K562 (cell line): Measurements from ENCODE around the gene PAPOLB.

ENCODE experiments used
- ARNT ChIP-seq, 2 experiments: fragments of 450-650 bp; IDR thresholded peaks; 2 replicates each; pipeline ENCODE4 v1.6.1; 2016; ENCODE audit warnings: mild to moderate bottlenecking in 1 of 2
- E2F5 ChIP-seq: sonication (generic); formaldehyde crosslinking; IDR thresholded peaks from 2 replicates; pipeline ENCODE4 v1.8.0; 2022; ENCODE audit warnings: mild to moderate bottlenecking, missing genetic modification reagents
- EP300 ChIP-seq: IDR thresholded peaks from 2 replicates; pipeline ENCODE4 v1.6.1; 2012; ENCODE audit warnings: low read length, improper control_type of control experiment
- FOS ChIP-seq: IDR thresholded peaks from 3 replicates; pipeline ENCODE4 v1.6.1; 2011; ENCODE audit not compliant: insufficient read length; ENCODE audit errors: extremely low read depth
- HNRNPK ChIP-seq: fragments of 200-400 bp; formaldehyde crosslinking; IDR thresholded peaks from one replicate; pipeline ENCODE4 v1.6.1; 2018; ENCODE audit warnings: mild to moderate bottlenecking, low read depth, low read length; ENCODE audit not compliant: poor library complexity, severe bottlenecking
- NR2C1 ChIP-seq, 2 experiments: fragments of 450-650 bp; IDR thresholded peaks; 2 replicates each; pipeline ENCODE4 v1.6.1; 2017; ENCODE audit warnings: mild to moderate bottlenecking in 2 of 2, antibody characterized with exemption in 1 of 2, inconsistent platforms in 1 of 2, missing compliant biosample characterization in 1 of 2, missing genetic modification characterization in 1 of 2
- POLR2AphosphoS5 ChIP-seq: IDR thresholded peaks from 2 replicates; pipeline ENCODE4 v1.6.1; 2011; ENCODE audit warnings: mild to moderate bottlenecking, low read depth, low read length, moderate library complexity; ENCODE audit not compliant: control insufficient read depth, insufficient read depth
- SIN3A ChIP-seq, 2 experiments: fragments of 150-350 bp in 1 of 2; IDR thresholded peaks; 2 replicates each; pipeline ENCODE4 v1.6.1; 2011 to 2016; ENCODE audit warnings: borderline replicate concordance in 2 of 2, low read depth in 2 of 2, low read length in 2 of 2, mild to moderate bottlenecking in 2 of 2, moderate library complexity in 2 of 2; ENCODE audit not compliant: control insufficient read depth in 1 of 2
- TAF15 ChIP-seq: fragments of 200-400 bp; formaldehyde crosslinking; IDR thresholded peaks from 2 replicates; pipeline ENCODE4 v1.6.1; 2017; ENCODE audit warnings: mild to moderate bottlenecking, low read depth, low read length, moderate library complexity
- TOE1 ChIP-seq, 2 experiments: fragments of 450-650 bp in 1 of 2; sonication (generic) in 1 of 2; formaldehyde crosslinking in 1 of 2; IDR thresholded peaks; 2 replicates each; pipeline versions ENCODE4 v1.7.1 to v1.8.0; 2016 to 2022; ENCODE audit warnings: borderline replicate concordance in 2 of 2, mild to moderate bottlenecking in 2 of 2, antibody characterized with exemption in 1 of 2, inconsistent platforms in 1 of 2, low read depth in 1 of 2, missing genetic modification reagents in 1 of 2, moderate library complexity in 1 of 2
- ZC3H8 ChIP-seq: fragments of 450-650 bp; IDR thresholded peaks from 2 replicates; pipeline ENCODE4 v1.6.1; 2017
- ZZZ3 ChIP-seq: fragments of 450-650 bp; IDR thresholded peaks from 2 replicates; pipeline ENCODE4 v1.6.1; 2016; ENCODE audit warnings: antibody characterized with exemption, mild to moderate bottlenecking, moderate library complexity
- TF ChIP-seq, protein P1 (sequence below): fragments of 250-450 bp; sonication (Bioruptor Pico); IDR thresholded peaks from 2 replicates; pipeline ENCODE4 v1.8.0; 2021; ENCODE audit warnings: moderate library complexity, mild to moderate bottlenecking, inconsistent platforms

- TF ChIP-seq, protein P1, sequence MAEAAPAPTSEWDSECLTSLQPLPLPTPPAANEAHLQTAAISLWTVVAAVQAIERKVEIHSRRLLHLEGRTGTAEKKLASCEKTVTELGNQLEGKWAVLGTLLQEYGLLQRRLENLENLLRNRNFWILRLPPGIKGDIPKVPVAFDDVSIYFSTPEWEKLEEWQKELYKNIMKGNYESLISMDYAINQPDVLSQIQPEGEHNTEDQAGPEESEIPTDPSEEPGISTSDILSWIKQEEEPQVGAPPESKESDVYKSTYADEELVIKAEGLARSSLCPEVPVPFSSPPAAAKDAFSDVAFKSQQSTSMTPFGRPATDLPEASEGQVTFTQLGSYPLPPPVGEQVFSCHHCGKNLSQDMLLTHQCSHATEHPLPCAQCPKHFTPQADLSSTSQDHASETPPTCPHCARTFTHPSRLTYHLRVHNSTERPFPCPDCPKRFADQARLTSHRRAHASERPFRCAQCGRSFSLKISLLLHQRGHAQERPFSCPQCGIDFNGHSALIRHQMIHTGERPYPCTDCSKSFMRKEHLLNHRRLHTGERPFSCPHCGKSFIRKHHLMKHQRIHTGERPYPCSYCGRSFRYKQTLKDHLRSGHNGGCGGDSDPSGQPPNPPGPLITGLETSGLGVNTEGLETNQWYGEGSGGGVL (CRISPR knock-in tag): no peak
- TF ChIP-seq POLR2AphosphoS5 (no peak), ZZZ3 (no peak), SIN3A (IDR thresholded peaks at IDR 0.05; ENCODE audit: borderline replicate concordance in 2 of 2, control insufficient read depth in 1 of 2, low read depth in 2 of 2, low read length in 2 of 2) (no peak), ARNT (IDR thresholded peaks at IDR 0.05) (no peak), TOE1 (IDR thresholded peaks at IDR 0.05; ENCODE audit: borderline replicate concordance) (no peak), TOE1 (CRISPR knock-in tag; IDR thresholded peaks at IDR 0.05; ENCODE audit: borderline replicate concordance, low read depth) (no peak), HNRNPK (no peak), FOS (no peak), TAF15 (no peak), E2F5 (CRISPR knock-in tag) (no peak), EP300 (no peak), NR2C1 (IDR thresholded peaks at IDR 0.05) (no peak), NR2C1 (tag; IDR thresholded peaks at IDR 0.05) (no peak), ZC3H8 (no peak)
Observed at GRCh38 chr7:4832711-4833110, 29.1 kb downstream of the PAPOLB start.
